GM12878 (cell line): ENCODE data around the gene C17orf113. TPM values are rescaled to one million over a fixed set of nuclear protein-coding genes. Genes with fewer than 3 reads are reported as not detected.

Experiments
- ASH2L ChIP-seq: fragments of 300-600, 200-600 bp; sonication (generic); IDR thresholded peaks from 2 replicates; pipeline ENCODE4 v1.6.1; 2017; ENCODE audit warnings: low read depth, mild to moderate bottlenecking, borderline replicate concordance
- CBX3 ChIP-seq: fragments of 200-600 bp; sonication (generic); IDR thresholded peaks from 2 replicates; pipeline ENCODE4 v1.6.1; 2016; ENCODE audit warnings: low read depth, borderline replicate concordance
- CTCF ChIP-seq, 3 experiments: IDR thresholded peaks in 2 of 3; conservative IDR thresholded peaks in 1 of 3; 2 replicates each; pipeline ENCODE4 v1.5.1; 2011; ENCODE audit warnings: low read depth in 3 of 3, low read length in 3 of 3, mild to moderate bottlenecking in 3 of 3, control low read depth in 2 of 3, moderate library complexity in 2 of 3, inconsistent platforms in 1 of 3, mixed read lengths in 1 of 3; ENCODE audit not compliant: control insufficient read depth in 2 of 3, insufficient read depth in 1 of 3; ENCODE audit errors: extremely low read depth in 1 of 3
- E4F1 ChIP-seq: fragments of 450-650 bp; IDR thresholded peaks from 2 replicates; pipeline ENCODE4 v1.6.1; 2018; ENCODE audit warnings: borderline replicate concordance, mild to moderate bottlenecking; ENCODE audit not compliant: partially characterized antibody
- IRF3 ChIP-seq: fragments of 450-650 bp; IDR thresholded peaks from 2 replicates; pipeline ENCODE4 v1.6.1; 2014; ENCODE audit warnings: mild to moderate bottlenecking
- IRF4 ChIP-seq: IDR thresholded peaks from 2 replicates; pipeline ENCODE4 v1.6.1; 2011; ENCODE audit warnings: low read depth, low read length
- MYC ChIP-seq: IDR thresholded peaks from 2 replicates; pipeline ENCODE4 v1.6.1; 2011; ENCODE audit warnings: mild to moderate bottlenecking, low read length, moderate library complexity, inconsistent platforms; ENCODE audit not compliant: insufficient read depth, insufficient replicate concordance, insufficient read length, severe bottlenecking
- NR2F1 ChIP-seq: fragments of 450-650 bp; conservative IDR thresholded peaks from 2 replicates; pipeline ENCODE4 v1.6.1; 2017; ENCODE audit warnings: mild to moderate bottlenecking
- POLR2AphosphoS5 ChIP-seq: IDR thresholded peaks from 2 replicates; pipeline ENCODE4 v1.6.1; 2011; ENCODE audit warnings: mild to moderate bottlenecking, low read length, inconsistent platforms
- STAT3 ChIP-seq: IDR thresholded peaks from 2 replicates; pipeline ENCODE4 v1.6.1; 2011; ENCODE audit warnings: low read depth, low read length, improper control_type of control experiment
- polyA plus RNA-seq, 11 experiments: library from polyadenylated mRNA; depleted of rRNA in 4 of 11; unstranded in 6 of 11; stranded (reverse) in 5 of 11; fragments of >200 nt; fragmentation: Nextera tagmentation in 4 of 11; fragmentation: Illumina TruSeq in 1 of 11; extraction: Ambion mirVana in 4 of 11; extraction: Trizol in 1 of 11; gene quantifications; 1 replicate in 1 of 11; 2 replicates in 10 of 11; pipeline versions ENCODE4 v1.2.1 to v1.2.3, GENCODE V29; 2011 to 2016; ENCODE audit warnings: inconsistent platforms in 2 of 11, missing spikeins in 2 of 11, low read depth in 1 of 11
- total RNA-seq, 4 experiments: library from RNA; depleted of rRNA in 3 of 4; stranded (reverse); fragments of >200 nt in 3 of 4; fragmentation: Illumina TruSeq in 1 of 4; extraction: Trizol in 1 of 4; gene quantifications; 2 replicates each; pipeline versions ENCODE4 v1.2.1 to v1.2.3, GENCODE V29; 2013 to 2021

Gene C17orf113
- total and polyA plus RNA-seq, 10 of the 15 experiments (the other 5 are each of a cell fraction or from before 2014, with no cell fraction given) = 0.03 to 0.17 (median 0.08) TPM; not detected in 3

- TF ChIP-seq POLR2AphosphoS5 = no peak
- no peak for TF ChIP-seq ASH2L
- TF ChIP-seq IRF4 = no peak
- no peak for TF ChIP-seq CTCF (IDR thresholded peaks at IDR 0.05 in 2 of 3, conservative IDR thresholded peaks at IDR 0.05 in 1 of 3; ENCODE audit: control insufficient read depth in 2 of 3, extremely low read depth in 1 of 3, insufficient read depth in 1 of 3, low read depth in 3 of 3, low read length in 3 of 3)
- no peak for TF ChIP-seq E4F1
- TF ChIP-seq CBX3 = no peak
- no peak for TF ChIP-seq NR2F1
- no peak for TF ChIP-seq STAT3
- TF ChIP-seq MYC = no peak
- TF ChIP-seq IRF3 = no peak
These were observed 12.3 kb upstream of the C17orf113 start (continued) for GRCh38 chr17:42062681-42063080.
